GM23248 (cell line): Measurements from ENCODE around the gene USP6NL.

Experiments
- EZH2 ChIP-seq: fragments of 200-600 bp; sonication (generic); IDR thresholded peaks from 2 replicates; pipeline ENCODE4 v1.6.1; 2018; ENCODE audit warnings: antibody characterized with exemption, mild to moderate bottlenecking; ENCODE audit not compliant: insufficient read depth, poor library complexity, severe bottlenecking
- EZH2phosphoT487 ChIP-seq: fragments of 200-600 bp; sonication (generic); IDR thresholded peaks from 2 replicates; pipeline ENCODE4 v1.6.1; 2018; ENCODE audit warnings: antibody characterized with exemption, moderate library complexity, mild to moderate bottlenecking, low read depth; ENCODE audit not compliant: insufficient read depth

- TF ChIP-seq EZH2 (no peak), EZH2phosphoT487 (no peak)
Measured at GRCh38 chr10:11604865-11605650, 6.4 kb downstream of the USP6NL start.
